ENCODE data around the gene PHACTR3. TPM values are rescaled to one million over a fixed set of nuclear protein-coding genes. Genes with fewer than 3 reads are reported as not detected.

PHACTR3 gene
- total RNA-seq, 1 experiment from 2014 or later: 10.0 TPM

DNA sequence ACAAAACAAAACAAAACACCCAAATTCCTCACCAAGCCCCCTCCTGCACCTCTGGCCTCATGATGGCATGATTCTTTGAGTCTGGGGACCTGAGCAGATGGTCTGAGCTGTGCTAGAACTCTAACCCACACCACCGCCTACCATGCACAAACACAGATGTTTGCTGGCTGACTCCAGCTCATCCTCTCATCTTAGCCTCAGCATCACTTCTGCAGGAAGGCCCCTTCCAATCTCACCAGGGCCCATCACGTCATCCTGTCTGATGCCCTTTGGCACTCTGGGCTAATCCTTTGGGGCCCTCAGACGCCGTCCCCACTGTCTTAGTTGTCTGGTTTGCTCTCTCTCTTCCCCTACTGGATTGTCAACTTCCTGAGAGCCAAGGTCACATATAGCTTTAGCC, 85.8 kb downstream of the PHACTR3 start:
- no peak overlapping the region for H3K27ac Mint-ChIP-seq (ENCODE audit: unreplicated experiment)
- no peaks in the 10 kb centered on the region for H3K4me1 Mint-ChIP-seq (ENCODE audit: low read depth, unreplicated experiment)
- intact Hi-C loops (cut with micrococcal nuclease; ENCODE audit: unreplicated experiment): no loop called here
- CTCF ChIA-PET: no interaction called here
- H3K9me3 Mint-ChIP-seq (ENCODE audit: low read depth, unreplicated experiment): no peaks in the 10 kb centered on the region
- DNase-seq: no peak
- H3K27me3 Mint-ChIP-seq (ENCODE audit: unreplicated experiment): peaks cover 35% of the 10 kb centered on the region
- TF ChIP-seq CTCF (IDR thresholded peaks at IDR 0.05; ENCODE audit: unreplicated experiment): no peak
- H3K4me3 Mint-ChIP-seq (ENCODE audit: low read depth, unreplicated experiment): no peak overlapping the region
- no peaks in the 10 kb centered on the region for H3K36me3 Mint-ChIP-seq (ENCODE audit: insufficient read depth, unreplicated experiment)
- no TSS peak for BruUV-seq (replicated peaks)

DNA sequence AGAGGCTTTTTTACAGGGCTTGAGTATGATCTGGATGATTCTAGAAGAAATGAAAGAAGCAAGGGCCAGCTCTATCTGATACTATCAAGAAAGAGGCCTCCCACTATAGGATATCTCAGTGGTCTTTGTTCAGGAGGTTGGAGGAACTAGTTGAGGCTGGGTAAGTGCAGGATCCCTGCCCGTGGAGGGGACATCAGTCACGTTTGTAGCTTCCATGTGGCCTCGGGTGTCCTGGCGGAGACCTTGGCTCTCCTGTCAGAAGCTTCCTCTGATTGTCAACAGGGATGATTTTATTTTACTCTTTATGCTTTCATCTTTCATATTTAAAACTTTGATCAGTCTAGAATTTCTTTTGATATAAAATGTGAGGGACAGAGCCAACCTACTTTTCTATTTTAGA, 86.6 kb downstream of the PHACTR3 start:
- intact Hi-C loops (cut with micrococcal nuclease; ENCODE audit: unreplicated experiment): no loop called here
- no peaks in the 10 kb centered on the region for H3K9me3 Mint-ChIP-seq (ENCODE audit: low read depth, unreplicated experiment)
- no peak for DNase-seq
- peaks cover 44% of the 10 kb centered on the region for H3K27me3 Mint-ChIP-seq (ENCODE audit: unreplicated experiment)
- no peak overlapping the region for H3K4me3 Mint-ChIP-seq (ENCODE audit: low read depth, unreplicated experiment)
- H3K27ac Mint-ChIP-seq (ENCODE audit: unreplicated experiment): no peak overlapping the region
- no peaks in the 10 kb centered on the region for H3K36me3 Mint-ChIP-seq (ENCODE audit: insufficient read depth, unreplicated experiment)
- CTCF ChIA-PET: interaction anchor here (0.7 kb wide), 1 partner anchor 1246 kb away, joined by 4 read pairs; no protein-coding TSS in a partner anchor
- TF ChIP-seq CTCF (IDR thresholded peaks at IDR 0.05; ENCODE audit: unreplicated experiment): no peak
- H3K4me1 Mint-ChIP-seq (ENCODE audit: low read depth, unreplicated experiment): no peaks in the 10 kb centered on the region
- no TSS peak for BruUV-seq (replicated peaks)

DNA sequence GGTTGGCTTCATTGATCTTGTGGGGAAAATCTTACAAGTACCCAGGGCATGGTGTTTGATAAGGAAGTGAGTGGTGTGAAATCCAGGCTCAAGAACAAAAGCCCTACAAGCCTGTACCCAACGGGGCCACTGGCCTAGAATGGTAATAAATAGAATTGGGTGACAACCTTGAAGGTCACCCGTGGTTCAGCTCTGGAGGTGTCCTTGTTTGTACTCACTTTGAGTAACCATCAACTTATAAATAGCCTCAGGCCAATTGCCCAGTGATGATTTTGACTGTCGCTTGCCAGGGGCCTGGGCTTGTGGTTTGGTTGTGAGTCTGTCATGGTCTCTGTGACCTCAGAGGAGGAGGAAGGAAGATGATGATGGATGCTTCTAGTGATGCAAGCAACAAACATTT, 87.8 kb downstream of the PHACTR3 start:
- no TSS peak for BruUV-seq (replicated peaks)

DNA sequence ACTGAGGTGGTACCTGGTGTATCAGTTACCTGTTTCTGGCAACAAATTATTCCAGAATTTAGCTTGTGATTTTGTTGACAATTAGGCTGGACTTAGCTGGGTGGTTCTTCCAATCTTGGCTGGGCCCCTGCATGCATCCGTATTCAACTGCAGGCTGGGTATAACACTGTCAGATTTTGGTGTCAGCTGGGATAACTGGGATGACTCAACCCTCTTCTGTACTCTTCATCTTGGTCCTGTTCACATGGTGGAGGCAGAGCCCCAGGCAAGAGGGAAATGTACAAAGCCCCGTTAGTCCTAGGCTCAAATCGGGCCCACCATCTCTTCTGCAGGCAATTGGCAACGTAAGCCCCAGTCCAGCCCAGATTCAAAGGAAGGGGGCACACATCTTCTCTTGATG, 89.2 kb downstream of the PHACTR3 start:
- Mint-ChIP-seq H3K27me3 (ENCODE audit: unreplicated experiment) (peaks cover 54% of the 10 kb centered on the region), H3K4me3 (ENCODE audit: low read depth, unreplicated experiment) (no peak overlapping the region), H3K27ac (ENCODE audit: unreplicated experiment) (no peak overlapping the region), H3K9me3 (ENCODE audit: low read depth, unreplicated experiment) (no peaks in the 10 kb centered on the region), H3K4me1 (ENCODE audit: low read depth, unreplicated experiment) (no peaks in the 10 kb centered on the region), H3K36me3 (ENCODE audit: insufficient read depth, unreplicated experiment) (no peaks in the 10 kb centered on the region)
- CTCF ChIA-PET: no interaction called here
- BruUV-seq (replicated peaks): no TSS peak
- no peak for TF ChIP-seq CTCF (IDR thresholded peaks at IDR 0.05; ENCODE audit: unreplicated experiment)
- intact Hi-C loops (cut with micrococcal nuclease; ENCODE audit: unreplicated experiment): no loop called here
- DNase-seq: no peak

More for the DNA sequence above, 87.8 kb downstream of the PHACTR3 start:
- TF ChIP-seq CTCF (IDR thresholded peaks at IDR 0.05; ENCODE audit: unreplicated experiment): no peak
- intact Hi-C loops (cut with micrococcal nuclease; ENCODE audit: unreplicated experiment): no loop called here
- Mint-ChIP-seq H3K27ac (ENCODE audit: unreplicated experiment) (no peak overlapping the region), H3K9me3 (ENCODE audit: low read depth, unreplicated experiment) (no peaks in the 10 kb centered on the region), H3K4me3 (ENCODE audit: low read depth, unreplicated experiment) (no peak overlapping the region), H3K27me3 (ENCODE audit: unreplicated experiment) (peaks cover 54% of the 10 kb centered on the region), H3K4me1 (ENCODE audit: low read depth, unreplicated experiment) (no peaks in the 10 kb centered on the region), H3K36me3 (ENCODE audit: insufficient read depth, unreplicated experiment) (no peaks in the 10 kb centered on the region)
- CTCF ChIA-PET: no interaction called here
- DNase-seq: no peak
